Lower leg skin (tissue), 4 donors: ENCODE measurements around the gene TBC1D20. TPM values are rescaled to one million over a fixed set of nuclear protein-coding genes. Genes with fewer than 3 reads are reported as not detected.
"Not testable (repeated sequence)": the region's sequence is repeated elsewhere in the genome, so short reads cannot be mapped to it uniquely, and the experiment has no call there.

Experiments used
- DNase-seq, 2 donors: peaks; one replicate each; pipeline ENCODE4 v3.0.0-alpha.2; 2019; ENCODE audit warnings: low spot score in 2 of 2
- H3K4me3 ChIP-seq: fragments of 200-600 bp; sonication (generic); 2 replicates; pipeline ENCODE4 v1.5.1; 2017; ENCODE audit warnings: mild to moderate bottlenecking, low read depth; ENCODE audit not compliant: poor library complexity, severe bottlenecking
- POLR2A ChIP-seq, 2 donors: fragments of 450-650 bp; IDR thresholded peaks; one replicate each; pipeline ENCODE4 v1.6.1; 2016 to 2017; ENCODE audit warnings: antibody characterized with exemption in 2 of 2, mild to moderate bottlenecking in 1 of 2, moderate library complexity in 1 of 2
- WGBS, 2 donors: methylation state at CpG; one replicate each; pipeline ENCODE4 v1.1.5; 2018; 5-methylcytosine and 5-hydroxymethylcytosine counted together
- intact Hi-C: fragments of 100-400 bp; cut with DNase I; formaldehyde crosslinking; loops from one replicate; pipeline ENCODE4 v1.15.0; 2023; ENCODE audit warnings: low total_unique reads
- total RNA-seq, 4 donors: library from RNA; depleted of rRNA; stranded (reverse); fragments of >200 nt; gene quantifications; one replicate each; pipeline ENCODE4 v1.1.0, GENCODE V29; 2016
- TF ChIP-seq, protein P1 (sequence below), 3 donors: fragments of 450-650 bp; IDR thresholded peaks; one replicate each; pipeline ENCODE4 v1.5.1; 2016; ENCODE audit warnings: antibody characterized with exemption in 3 of 3, mild to moderate bottlenecking in 3 of 3, moderate library complexity in 2 of 3

Gene TBC1D20
- total RNA-seq, 4 donors from 2014 or later, result 36.5 to 44.8 (median 42.5) TPM

DNA sequence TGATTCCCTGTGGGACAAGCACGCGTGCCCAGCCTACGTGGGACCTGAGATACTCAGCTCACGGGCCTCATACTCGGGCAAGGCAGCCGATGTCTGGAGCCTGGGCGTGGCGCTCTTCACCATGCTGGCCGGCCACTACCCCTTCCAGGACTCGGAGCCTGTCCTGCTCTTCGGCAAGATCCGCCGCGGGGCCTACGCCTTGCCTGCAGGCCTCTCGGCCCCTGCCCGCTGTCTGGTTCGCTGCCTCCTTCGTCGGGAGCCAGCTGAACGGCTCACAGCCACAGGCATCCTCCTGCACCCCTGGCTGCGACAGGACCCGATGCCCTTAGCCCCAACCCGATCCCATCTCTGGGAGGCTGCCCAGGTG, 66.1 kb downstream of the TBC1D20 start:
- no peak overlapping the region for H3K4me3 ChIP-seq
- 93 to 94% methylated on average over 24 of the region's 24 CpGs for WGBS, 2 donors
- intact Hi-C loops, result no loop called here
- no peak for DNase-seq
- TF ChIP-seq POLR2A (IDR thresholded peaks at IDR 0.05), result no peak
- TF ChIP-seq, protein P1, sequence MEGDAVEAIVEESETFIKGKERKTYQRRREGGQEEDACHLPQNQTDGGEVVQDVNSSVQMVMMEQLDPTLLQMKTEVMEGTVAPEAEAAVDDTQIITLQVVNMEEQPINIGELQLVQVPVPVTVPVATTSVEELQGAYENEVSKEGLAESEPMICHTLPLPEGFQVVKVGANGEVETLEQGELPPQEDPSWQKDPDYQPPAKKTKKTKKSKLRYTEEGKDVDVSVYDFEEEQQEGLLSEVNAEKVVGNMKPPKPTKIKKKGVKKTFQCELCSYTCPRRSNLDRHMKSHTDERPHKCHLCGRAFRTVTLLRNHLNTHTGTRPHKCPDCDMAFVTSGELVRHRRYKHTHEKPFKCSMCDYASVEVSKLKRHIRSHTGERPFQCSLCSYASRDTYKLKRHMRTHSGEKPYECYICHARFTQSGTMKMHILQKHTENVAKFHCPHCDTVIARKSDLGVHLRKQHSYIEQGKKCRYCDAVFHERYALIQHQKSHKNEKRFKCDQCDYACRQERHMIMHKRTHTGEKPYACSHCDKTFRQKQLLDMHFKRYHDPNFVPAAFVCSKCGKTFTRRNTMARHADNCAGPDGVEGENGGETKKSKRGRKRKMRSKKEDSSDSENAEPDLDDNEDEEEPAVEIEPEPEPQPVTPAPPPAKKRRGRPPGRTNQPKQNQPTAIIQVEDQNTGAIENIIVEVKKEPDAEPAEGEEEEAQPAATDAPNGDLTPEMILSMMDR (IDR thresholded peaks at IDR 0.05), result no peak

DNA sequence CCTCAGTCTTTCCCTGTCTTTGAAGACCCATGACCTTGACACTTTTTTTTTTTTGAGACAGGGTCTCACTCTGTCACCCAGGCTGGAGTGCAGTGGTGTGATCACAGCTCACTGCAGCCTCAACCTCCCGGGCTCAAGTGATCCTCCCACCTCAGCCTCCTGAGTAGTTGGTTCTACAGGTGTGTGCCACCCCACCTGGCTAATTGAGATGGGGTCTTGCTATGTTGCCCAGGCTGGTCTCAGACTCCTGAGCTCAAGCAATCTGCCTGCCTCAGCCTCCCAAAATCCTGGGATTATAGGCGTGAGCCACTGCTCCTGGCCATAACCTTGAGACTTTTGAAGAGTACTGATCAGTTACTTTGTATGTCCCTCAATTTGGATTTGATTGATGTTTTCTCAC, 69.0 kb downstream of the TBC1D20 start:
- DNase-seq, H3K4me3 ChIP-seq, intact Hi-C loops: not testable (repeated sequence)
- WGBS, 2 donors, result 91 to 94% methylated on average over 2 of the region's 2 CpGs

DNA sequence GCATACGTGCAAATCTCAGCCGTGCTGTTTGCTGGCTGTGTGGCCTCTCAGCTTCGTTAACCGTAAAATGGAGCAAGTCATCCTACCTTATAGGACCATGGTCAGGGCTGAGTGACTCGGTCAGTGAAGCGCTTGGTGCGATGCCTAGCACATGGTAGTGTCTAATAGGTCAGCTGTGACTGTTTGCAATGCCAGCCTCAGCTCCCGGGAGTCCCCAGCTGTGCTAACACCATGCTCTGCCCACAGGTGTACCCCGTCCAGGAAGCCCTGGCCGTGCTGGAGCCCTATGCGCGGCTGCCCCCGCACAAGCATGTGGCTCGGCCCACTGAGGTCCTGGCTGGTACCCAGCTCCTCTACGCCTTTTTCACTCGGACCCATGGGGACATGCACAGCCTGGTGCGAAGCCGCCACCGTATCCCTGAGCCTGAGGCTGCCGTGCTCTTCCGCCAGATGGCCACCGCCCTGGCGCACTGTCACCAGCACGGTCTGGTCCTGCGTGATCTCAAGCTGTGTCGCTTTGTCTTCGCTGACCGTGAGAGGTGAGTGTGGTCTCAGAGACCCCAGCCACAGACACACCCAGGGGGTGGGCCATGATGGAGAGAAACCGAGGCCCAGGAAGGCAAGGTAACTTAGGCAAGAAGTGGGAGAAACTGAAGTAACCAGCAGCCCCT, 71.2 kb downstream of the TBC1D20 start:
- TF ChIP-seq POLR2A (IDR thresholded peaks at IDR 0.05), result no peak
- TF ChIP-seq, protein P1 (IDR thresholded peaks at IDR 0.05), result no peak
- 95% methylated on average over 23 to 29 of the region's 29 CpGs for WGBS, 2 donors
- intact Hi-C loops, result no loop called here

DNA sequence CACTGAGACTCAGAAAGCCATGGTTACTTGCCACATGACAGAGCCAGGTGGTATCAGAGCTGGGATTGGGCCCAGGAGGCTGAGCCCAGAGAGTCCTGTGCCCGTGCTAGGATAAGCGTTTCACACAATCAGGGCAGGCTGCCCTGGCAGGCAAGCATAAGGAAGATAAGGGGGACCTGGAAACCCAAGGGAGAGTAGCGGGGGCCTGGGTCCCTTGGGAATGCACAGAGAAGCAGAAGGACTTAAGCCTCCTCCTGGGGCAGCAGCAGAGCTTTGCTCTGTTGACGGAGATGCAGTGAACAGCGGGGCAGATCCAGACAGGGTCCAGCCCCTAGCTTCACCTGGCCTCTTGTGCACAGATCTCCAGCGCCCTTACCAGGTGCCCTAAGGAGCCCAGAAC, 73.1 kb downstream of the TBC1D20 start:
- intact Hi-C loops, result no loop called here
- 78 to 84% methylated on average over 6 of the region's 6 CpGs for WGBS, 2 donors
- no peak for DNase-seq
- no peak for TF ChIP-seq POLR2A (IDR thresholded peaks at IDR 0.05)
- TF ChIP-seq, protein P1 (IDR thresholded peaks at IDR 0.05), result no peak
- no peak overlapping the region for H3K4me3 ChIP-seq

More for the DNA sequence above, 71.2 kb downstream of the TBC1D20 start:
- H3K4me3 ChIP-seq, result no peak overlapping the region
- no peak for DNase-seq

DNA sequence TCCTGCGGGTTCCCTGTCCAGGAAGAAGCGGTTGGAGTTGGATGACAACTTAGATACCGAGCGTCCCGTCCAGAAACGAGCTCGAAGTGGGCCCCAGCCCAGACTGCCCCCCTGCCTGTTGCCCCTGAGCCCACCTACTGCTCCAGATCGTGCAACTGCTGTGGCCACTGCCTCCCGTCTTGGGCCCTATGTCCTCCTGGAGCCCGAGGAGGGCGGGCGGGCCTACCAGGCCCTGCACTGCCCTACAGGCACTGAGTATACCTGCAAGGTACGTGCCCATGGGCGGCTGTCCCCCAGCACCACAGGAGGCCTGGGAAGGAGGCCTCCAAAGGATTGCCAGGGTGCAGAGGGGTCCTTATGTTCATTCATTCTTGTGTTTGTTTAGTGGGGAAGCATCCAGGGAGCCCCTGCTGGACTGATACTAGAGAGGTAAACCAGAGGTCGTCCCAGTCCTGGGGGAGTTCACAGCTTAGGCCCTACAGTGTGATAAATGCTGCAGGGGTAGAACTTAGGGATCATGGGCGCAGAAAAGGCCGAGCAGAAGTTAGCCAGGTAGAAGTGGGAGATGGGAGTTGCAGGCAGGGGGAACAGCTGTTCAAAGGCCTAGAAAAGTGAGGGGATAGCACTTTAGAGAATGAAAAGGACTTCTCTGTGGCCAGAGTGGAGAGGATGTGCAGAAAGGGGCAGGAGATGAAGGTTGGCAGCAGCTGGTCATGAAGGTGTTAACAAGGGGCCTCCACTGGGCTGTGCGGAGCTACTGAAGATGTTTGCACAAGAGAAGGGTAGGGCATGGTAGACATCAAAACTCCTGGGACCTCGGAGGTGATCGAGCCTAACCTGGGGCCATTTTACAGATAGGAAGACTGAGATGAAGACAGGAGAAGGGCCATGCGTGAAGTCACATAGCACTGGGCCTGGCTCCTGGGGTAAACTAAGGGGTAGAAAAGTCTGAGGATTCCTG, 74.0 kb downstream of the TBC1D20 start:
- intact Hi-C loops, result no loop called here
- no peak for TF ChIP-seq POLR2A (IDR thresholded peaks at IDR 0.05)
- TF ChIP-seq, protein P1 (IDR thresholded peaks at IDR 0.05), result no peak
- H3K4me3 ChIP-seq, result no peak overlapping the region
- 90 to 95% methylated on average over 21 of the region's 21 CpGs for WGBS, 2 donors
- no peak for DNase-seq

DNA sequence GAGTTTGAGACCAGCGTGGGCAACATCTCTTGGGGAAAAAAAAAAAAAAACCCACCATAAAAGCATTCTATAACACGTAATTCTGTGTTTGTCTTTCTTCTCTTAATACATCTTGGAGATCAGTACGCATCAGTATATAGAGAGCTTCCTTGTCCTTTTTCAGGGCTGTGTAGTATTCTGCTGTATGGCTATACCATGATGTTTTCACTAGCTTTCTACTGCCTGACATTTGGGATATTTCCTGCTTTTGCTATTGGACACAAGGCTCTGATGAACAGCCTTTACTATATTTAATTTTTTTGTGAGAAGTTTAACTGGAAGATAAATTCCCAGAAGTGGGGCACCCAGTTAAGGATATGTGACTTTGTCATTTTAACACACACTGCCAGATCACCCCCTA, 74.8 kb downstream of the TBC1D20 start:
- H3K4me3 ChIP-seq, result no peak overlapping the region
- 95 to 97% methylated on average over 3 of the region's 3 CpGs for WGBS, 2 donors
- TF ChIP-seq, protein P1 (IDR thresholded peaks at IDR 0.05), result no peak
- TF ChIP-seq POLR2A (IDR thresholded peaks at IDR 0.05), result no peak
- DNase-seq, result no peak
- intact Hi-C loops, result no loop called here

DNA sequence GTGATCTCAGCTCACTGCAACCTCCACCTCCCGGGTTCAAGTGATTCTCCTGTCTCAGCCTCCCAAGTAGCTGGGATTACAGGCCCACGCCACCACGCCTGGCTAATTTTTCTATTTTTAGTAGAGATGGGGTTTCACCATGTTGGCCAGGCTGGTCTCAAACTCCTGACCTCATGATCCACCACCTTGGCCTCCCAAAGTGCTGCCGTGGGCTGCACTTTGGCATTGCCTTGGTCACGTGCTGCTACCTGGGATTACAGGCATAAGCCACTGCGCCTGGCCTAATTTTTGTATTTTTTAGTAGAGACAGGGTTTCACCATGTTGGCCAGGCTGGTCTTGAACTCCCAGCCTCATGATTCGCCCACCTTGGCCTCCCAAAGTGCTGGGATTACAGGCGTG, 75.7 kb downstream of the TBC1D20 start:
- 95 to 98% methylated on average over 8 of the region's 8 CpGs for WGBS, 2 donors
- intact Hi-C loops, DNase-seq, H3K4me3 ChIP-seq: not testable (repeated sequence)
